Hematopoietic multipotent progenitor cell treated with erythropoietin and hydrocortisone succinate and interleukin-3 and kit ligand, for 17 days (in vitro differentiated cells): ENCODE results near the gene TRPM3.

Experiments used
- DNase-seq: peaks from one replicate; pipeline ENCODE4 v3.0.0-alpha.2; 2015; ENCODE audit warnings: low spot score

TRPM3 gene

DNA sequence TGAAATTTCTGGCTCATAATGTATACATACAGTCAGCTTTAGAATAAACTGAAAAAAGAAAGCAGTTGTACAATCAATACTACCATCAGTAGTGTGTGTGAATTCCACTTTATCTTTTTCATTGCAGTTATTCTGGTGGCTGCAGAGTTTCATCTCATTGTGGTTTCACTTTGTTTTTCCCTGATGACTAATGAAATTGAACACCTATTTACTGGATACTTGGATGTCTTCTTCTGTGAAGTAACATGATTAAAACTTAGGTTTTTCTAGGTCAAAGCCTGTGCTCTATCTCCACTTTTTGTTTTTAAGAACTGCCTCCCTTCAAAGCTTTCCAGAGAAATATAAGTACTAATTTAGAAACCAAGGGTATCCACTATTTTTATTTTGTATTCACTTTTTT, 174.3 kb downstream of the TRPM3 start:
- no peak for DNase-seq

DNA sequence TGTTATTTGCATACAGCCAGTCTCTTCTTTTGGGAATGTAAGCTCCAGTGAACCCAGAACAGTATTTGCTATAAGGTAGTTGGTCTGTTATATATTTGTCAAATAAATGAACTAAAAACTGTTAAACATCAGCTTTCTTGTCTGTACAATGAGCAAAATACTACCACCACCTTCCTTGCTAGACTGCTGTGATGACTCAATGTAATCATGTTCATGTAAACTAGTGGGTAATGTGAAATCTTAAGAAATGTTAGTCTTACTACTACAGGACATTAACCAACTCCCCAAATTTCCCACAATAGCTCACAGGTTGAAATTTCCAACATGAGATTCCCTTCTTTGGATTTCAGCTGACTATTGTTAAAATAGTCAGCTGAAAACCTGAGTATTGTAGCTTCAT, 176.1 kb downstream of the TRPM3 start:
- DNase-seq, result no peak

DNA sequence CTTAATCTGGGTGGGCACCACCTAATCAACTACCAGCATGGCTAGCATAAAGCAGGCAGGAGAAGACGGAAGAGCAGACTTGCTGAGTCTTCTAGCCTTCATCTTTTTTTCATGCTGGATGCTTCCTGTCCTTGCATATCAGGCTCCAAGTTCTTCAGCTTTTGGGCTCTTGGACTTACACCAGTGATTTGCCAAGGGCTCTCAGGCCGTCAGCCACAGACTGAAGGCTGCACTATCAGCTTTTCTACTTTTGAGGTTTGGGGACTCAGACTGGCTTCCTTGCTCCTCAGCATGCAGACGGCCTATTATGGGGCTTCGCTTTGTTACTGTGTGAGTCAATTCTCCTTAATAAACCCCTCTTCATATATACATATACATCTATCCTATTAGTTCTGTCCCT, 180.2 kb downstream of the TRPM3 start:
- DNase-seq, result no peak

DNA sequence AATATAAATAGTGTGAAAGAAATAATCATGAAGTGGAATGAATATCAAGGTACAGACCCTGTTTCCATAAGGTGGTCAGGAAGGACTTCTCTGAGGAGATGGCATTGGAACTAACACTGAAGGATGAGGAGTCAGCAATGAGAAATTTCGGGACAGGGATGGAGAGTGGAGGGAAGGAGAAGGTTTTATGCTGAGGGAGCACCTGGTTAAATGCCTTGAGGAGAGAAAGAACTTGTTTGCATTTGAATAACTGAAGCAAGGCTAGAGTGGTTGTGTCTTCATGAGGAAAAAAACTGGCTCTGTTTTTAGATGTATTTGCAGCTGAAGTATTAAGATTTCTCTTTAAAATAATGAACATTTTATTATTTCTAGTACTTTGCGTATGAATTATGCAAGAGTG, 180.8 kb downstream of the TRPM3 start:
- no peak for DNase-seq

DNA sequence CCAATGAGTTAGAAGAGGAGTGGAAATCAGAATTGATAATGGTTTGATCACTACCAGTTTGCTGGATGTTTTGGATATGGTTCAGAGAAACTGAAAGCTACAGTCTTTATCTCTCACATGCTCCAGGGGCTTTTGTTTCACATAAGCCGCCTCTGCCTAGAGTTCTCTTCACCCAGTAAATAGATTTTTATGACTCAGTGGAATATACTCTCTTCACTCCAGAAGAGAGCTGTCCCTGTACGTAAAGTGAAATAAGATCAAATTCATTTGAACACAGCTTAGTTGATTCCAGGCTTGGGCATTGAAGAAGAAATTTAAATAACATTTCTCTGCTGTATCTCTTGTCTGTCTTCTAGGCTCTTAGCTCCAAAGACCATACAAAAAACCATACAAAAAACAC, 184.9 kb downstream of the TRPM3 start:
- no peak for DNase-seq

DNA sequence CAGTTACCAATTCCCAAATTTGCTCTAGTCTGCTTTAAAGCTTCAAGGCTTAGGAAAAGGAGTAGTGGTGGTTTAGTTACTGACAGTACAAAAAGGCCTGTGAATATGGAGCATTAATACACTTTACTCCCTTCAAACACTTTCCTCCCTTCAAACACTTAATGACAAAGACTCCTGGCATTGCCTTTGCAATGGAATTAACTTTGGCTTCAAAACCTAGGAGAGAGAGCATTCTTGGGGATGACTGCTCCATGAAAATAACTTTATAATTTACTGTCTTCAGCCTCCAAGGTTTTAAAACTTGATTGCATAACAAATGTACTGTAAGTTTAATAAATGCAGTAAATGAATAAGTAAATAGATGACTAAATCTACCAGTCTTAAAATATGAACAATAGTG, 185.6 kb downstream of the TRPM3 start:
- no peak for DNase-seq

DNA sequence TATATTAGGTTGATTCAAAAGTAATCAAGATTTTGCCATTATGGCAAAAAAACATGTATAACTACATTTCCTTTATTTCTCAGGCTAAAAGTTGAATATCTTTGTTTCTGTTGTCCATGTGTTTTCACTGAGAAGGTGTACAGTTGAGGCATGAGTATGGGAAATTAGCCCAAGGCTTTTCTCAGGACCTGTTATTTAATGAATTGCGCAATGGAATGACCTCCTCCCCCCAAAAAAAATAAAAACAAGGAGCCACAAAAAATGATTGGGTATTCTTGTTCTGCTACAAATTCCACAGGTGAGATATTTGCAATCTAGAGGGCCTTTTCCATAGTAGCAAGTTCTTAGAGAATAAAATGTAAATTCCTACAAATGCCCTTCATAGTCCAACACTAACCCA, 186.8 kb downstream of the TRPM3 start:
- DNase-seq, result no peak

DNA sequence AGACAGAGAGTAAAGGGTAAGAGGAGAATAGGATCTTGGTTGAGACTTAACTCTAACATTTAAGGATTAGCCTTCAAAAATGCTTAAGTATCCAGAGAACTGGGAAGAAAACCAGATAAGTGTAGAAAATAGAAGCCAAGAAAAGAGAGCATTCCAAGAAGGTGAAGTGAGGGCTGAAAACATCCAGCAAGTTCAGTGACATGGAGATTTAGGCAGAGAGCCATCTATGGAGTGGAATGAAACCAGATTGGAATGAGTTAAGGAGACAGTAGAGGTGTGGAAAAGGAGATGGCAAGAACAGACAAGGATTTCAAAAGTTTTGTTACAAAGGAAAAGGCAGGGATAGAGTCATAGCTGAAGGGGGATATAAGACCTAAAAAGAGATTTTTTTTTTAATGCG, 188.1 kb downstream of the TRPM3 start:
- DNase-seq, result no peak

DNA sequence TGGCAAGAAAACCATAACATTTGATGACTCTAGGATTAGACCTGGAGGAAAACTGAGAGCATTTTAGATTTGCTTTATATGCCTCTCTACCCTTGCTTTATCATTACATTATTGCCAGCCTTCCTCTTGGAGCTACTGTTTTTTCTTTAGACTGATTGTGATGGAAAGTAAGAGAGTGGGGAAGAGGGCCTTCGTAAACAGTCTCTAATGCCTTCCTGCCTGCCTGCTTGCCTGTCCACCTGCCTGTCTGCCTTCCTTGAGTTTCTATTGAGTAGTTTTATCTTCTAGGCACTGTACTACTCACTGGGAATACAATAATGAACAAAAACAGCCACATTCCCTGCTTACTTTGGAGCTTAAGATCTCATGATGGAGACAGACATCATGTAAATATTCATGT, 189.3 kb downstream of the TRPM3 start:
- DNase-seq, result no peak

DNA sequence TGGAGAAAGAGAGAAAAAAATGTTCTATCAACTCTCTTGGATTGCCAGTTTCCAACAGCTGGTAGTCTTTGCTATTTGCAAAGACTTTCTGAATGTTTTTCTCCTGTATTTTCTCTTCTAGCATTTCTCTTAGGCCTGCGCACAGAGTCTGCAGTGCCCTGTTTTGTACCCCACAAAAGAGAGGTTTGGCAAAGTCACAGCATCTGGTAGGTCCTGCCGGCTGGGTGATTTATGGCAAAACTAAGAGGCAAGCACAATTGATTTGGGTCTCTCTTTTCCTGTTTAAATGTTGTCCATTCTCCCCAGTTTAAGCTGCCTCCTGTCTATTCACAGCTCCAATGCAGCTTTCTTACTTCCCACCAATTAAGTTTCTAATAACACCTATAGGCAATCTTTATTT, 193.9 kb downstream of the TRPM3 start:
- DNase-seq, result no peak

DNA sequence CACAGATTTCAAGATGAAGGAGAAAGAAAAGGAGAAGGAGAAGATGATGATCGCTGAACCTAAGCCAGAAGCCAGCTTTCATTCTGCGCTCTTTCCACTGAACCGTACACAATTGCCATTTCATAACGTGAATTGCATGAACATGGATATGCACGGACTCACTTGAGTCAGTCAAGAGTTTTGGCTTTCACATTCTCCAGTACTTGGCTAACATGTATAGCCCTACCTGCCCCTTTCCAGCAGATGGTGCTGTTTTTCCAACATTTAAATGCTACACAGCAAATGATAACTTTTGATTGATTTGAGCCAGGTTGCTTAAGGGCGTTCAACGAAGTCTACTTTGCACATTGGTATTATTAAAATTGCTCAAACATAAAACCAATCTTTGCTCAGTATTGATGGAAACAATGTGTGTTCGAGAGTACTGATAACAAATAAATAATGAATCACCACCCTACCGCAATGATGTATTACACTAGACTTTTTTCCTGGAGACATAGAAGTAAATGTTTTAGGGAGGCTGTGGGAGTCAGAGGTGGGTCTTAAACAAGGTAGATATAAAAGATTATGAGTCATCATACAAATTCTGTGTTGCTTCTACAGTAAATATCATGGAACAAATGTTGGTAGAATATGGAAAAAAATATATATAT, 196.4 kb downstream of the TRPM3 start:
- DNase-seq, result no peak

DNA sequence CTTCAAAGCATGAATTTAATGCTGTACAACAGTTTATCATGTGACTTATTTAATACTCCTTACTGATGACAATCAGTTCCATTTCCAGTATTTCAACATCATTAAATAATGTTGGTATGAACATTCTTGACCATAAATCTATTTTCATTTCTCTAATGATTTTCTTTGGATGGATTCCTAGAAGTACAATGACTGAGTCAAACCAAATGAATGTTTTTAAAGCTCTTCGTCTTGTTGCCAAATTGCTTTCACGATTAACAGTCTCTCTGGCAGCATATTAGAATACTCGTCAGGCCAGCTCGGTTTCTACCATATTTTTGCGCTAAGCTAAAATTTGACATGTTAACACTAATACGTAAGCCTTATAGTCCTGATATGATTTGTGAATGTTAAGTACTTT, 197.0 kb downstream of the TRPM3 start:
- no peak for DNase-seq

DNA sequence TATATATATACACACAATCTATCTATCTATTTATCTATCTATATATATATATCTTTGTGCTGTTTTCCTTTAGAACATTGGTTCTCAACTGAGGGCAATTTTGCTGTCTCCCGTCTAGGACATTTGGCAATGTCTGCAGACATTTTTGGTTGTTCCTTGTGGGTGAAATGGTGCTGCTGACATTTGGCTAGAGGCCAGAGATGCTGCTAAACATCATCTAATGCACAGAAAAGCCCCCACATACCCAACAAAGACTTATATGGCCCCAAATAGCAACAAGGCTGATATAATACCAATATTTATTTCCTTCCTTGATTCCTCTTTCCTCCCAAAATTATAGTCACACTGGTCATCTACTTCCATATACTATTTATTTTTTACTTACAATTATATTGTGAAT, 197.5 kb downstream of the TRPM3 start:
- no peak for DNase-seq

DNA sequence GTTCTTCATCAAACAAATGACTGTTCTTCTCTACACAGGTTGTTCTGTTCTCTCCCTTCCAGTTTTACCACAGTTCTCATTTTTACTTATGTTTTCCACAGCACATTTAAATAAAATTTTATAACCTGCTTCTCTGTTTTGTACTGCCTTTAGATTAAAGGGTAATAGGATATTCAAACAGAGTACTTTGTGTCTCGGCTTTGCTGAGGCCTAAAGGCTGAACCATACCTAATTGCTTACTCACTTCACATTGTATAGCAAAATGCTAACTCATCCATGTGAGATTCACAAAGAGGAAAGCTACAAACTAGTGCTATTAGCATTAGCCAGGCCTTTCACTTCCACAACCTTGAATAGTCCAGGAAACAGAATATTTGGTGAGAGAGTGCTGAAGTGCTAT, 200.3 kb downstream of the TRPM3 start:
- no peak for DNase-seq

DNA sequence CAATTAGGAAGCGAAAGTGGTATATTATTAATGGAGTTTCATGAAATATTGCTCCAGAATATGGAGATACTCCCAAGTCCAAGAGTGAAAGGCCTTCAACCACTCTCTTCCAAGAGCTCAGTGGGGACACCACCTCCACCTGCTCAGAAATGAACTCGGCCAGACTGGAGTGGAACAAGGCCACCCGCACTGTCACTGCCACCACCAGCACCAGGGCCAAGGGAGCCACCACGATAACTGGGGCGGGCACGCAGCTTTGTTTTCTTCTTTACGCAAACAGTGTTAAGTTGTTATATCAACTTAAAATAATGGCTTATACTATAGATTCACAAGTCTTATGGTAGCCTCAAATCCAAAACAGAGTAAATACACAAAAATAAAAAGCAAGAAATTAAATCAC, 204.1 kb downstream of the TRPM3 start:
- no peak for DNase-seq

DNA sequence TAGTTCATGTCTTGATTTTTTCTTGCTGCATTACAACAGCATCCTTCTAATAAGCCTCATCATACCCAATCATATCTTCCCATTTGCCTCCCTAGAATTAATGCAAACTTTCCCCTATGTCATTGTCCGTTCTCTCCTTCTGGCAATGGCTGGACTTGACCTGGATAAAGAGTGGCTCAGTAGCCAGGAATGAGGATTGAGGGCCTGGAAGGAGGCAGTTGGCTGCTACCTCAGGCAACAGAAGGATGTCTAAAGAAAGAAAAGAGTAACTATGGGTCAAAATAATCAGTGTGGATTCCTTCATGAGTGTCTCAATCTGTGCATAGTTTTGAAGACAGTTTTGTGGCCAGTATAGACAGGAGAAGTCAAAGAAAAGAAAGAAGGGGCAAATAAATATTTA, 209.6 kb downstream of the TRPM3 start:
- DNase-seq, result no peak

DNA sequence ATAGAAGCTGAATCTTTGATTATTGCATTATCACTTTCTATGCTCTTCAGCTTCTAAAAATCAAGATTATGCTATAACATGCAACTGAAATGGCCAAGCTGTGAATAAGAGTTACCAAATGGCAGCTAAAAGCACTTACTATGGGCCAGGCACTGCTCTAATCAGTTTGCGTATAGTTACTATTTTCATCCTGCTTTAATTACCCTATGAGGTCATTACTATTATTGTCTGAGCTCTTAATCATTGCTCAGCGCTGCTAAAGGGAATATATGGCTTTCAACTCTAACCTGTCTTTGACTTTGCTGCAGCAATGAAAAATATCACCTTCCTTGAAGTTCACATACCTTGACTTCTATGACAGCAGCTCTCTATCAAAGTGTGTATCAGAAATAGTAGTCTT, 210.8 kb downstream of the TRPM3 start:
- DNase-seq, result no peak

DNA sequence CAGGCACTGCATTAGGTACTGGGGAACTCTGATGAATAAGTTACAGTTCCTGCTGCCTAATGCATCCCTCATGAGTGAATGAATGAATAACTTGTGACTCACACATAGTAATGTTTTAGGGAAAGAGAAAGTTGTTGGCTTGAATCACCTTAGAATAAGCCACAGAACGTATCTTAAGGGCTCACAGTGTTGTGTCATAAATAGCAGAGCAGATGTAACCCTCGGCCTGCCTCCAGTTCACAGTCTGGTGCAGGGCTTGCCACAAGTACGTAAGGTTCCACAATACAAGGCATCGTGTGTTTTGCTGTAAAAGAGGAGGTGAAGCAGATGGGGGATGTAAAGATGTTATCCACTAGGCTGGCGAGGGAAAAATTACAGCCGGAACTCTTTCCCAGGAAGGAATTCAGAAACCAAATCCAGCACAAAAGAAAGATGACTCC, 218.7 kb downstream of the TRPM3 start:
- DNase-seq, result no peak

DNA sequence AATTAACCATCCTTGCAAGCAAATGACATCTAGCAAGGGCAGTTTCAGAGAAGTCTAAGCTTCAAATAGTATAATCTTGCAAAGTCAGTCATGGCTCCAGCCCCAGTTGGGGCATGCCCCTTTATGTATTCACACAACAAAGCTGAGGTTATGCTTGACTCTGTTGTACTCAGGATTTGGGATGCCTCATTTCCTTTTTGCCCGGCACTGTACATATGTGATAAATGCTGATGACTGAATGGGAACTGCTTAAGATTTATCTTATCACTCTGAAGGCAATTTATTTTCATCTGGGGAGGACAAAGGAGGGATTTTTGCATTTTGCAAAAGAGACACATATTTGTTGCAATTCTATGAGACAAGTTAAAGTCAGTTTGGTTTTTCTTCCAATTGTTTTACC, 219.2 kb downstream of the TRPM3 start:
- no peak for DNase-seq

DNA sequence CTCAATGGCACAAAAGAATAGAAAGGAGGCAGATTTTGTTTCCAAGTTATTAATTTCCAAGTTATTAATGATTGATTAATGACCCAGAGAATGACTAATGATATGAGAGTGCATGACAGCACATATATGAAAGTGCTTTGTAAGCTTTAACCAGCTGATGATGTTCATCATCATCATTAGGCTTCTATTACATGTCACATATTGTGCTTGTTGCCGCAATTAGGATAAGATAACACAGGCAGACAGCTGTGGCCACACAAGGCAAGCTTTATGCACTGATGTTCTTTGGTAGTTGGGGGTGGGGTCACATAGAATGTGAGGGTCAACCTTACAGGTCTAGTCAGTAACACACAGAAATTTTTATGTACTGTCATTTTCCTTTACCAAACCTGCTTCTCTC, 219.7 kb downstream of the TRPM3 start:
- no peak for DNase-seq

DNA sequence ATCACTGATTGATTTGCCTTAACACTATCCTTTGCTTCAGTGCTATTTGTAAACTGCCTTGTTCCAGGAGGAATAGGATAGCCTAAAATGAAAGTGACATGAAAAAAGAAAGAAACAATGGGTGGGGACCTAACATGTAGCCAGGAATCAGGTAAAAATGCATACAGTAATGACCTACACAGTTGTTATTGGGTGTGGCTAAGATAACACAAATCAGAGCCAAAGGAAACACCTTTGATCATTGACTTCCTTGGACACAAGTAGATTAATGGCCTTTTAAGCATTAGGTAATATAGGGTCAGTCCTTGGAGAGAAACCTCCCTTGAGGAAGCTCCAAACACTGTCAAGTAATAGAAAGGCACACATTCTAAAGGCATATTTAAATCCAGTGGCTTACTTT, 220.4 kb downstream of the TRPM3 start:
- DNase-seq, result no peak

DNA sequence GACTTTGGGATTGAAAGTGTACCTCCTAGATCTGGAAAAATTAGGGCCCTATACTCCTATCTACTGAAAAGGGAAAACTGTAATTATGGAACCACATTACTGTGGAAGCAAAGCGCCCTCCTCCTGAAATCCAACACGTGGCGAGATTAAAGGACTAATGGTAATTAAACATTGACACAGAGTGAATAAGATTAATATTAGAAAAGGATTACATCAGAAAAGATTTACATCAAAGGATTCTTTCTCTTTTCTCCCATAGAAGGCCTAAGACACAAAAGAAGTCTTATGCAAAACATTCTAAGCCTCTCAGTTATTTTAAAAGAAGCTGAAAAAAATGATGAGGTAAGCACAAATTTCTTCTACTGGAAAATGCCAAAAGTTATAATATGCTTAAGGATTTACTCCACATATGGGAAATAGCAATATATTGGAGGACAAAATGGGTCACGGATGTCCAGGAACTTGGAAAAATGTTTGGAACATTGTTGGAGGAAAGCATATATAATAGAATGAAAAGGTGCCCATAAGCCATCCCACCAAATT, 227.8 kb downstream of the TRPM3 start:
- no peak for DNase-seq

DNA sequence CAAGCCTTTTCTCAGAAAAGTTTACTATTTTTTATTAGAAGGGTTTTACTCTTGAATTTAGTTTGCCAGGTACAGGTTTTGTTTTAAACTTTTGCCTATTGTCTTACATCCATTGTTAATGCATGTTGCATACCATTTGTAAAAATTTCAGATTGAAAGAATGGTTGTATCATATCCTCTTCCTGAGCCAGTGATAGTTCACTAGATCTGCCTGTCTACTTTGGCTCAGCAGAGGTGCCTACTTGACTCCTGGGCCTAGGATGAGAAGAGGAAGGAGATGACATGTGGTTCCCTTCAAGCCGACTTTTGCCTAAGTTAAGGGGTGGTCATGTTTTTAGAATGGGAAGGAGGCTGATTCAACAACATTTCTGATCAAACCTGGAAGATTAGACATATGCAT, 232.9 kb downstream of the TRPM3 start:
- DNase-seq, result no peak

DNA sequence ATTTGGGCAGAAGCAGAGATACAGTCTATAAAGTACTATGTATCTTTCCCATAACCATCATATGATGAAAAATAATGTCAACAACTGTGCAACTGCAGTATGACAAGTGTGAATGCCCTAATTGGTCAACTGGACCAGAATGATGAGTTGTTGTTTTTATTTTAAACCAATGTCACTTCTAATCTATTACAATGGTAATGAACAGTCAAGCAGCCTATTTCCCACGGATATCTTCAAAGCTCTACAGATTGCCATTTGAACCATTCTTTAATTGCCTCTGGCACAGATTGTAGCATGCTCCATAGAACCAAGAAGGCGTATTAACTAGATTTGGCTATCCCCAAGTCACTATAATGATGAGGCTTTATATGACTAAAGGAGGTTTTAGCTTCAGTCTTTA, 233.6 kb downstream of the TRPM3 start:
- DNase-seq, result no peak
